Measurements from ENCODE around the gene CTDNEP1.

CTDNEP1 gene

DNA sequence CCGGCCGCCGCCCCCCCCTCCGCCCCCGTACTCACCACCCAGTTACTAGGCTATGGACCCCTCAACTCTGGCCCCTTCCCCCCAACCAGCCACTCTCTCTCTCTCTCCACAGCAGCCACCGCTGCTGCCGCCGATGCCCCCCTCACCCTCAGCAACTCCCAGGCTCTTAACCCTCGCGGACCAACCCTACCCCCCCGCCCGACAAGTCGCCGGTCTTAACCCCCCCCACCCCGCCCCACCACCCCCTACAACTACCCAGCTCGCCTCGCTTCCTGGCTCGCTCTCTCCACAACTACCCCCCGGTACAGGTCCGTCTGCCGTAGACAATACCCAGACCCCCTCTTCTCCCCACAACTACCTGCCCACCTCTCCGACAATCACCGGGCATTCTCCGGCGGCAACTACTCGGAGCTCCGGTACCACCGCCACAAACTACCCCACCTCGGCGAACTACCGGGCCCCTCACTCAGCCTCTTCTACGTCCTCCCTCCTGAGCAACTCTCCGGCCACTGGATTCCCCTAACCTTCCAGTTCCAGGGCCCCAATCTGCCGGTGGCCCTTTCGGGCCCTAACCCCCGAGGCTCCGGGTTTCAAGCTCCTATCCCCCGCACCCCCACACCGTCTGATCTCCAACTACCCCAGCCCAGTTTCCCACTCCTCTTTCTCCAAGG is 13.0 kb downstream of the CTDNEP1 start:
- TF ChIP-seq, protein P1, sequence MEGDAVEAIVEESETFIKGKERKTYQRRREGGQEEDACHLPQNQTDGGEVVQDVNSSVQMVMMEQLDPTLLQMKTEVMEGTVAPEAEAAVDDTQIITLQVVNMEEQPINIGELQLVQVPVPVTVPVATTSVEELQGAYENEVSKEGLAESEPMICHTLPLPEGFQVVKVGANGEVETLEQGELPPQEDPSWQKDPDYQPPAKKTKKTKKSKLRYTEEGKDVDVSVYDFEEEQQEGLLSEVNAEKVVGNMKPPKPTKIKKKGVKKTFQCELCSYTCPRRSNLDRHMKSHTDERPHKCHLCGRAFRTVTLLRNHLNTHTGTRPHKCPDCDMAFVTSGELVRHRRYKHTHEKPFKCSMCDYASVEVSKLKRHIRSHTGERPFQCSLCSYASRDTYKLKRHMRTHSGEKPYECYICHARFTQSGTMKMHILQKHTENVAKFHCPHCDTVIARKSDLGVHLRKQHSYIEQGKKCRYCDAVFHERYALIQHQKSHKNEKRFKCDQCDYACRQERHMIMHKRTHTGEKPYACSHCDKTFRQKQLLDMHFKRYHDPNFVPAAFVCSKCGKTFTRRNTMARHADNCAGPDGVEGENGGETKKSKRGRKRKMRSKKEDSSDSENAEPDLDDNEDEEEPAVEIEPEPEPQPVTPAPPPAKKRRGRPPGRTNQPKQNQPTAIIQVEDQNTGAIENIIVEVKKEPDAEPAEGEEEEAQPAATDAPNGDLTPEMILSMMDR (conservative IDR thresholded peaks at IDR 0.05; ENCODE audit: low read depth, low read length): no peak
- no peak for DNase-seq (ENCODE audit: low read depth)
- H3K4me3 ChIP-seq (ENCODE audit: low read length): peak overlapping the region; percentile 98

DNA sequence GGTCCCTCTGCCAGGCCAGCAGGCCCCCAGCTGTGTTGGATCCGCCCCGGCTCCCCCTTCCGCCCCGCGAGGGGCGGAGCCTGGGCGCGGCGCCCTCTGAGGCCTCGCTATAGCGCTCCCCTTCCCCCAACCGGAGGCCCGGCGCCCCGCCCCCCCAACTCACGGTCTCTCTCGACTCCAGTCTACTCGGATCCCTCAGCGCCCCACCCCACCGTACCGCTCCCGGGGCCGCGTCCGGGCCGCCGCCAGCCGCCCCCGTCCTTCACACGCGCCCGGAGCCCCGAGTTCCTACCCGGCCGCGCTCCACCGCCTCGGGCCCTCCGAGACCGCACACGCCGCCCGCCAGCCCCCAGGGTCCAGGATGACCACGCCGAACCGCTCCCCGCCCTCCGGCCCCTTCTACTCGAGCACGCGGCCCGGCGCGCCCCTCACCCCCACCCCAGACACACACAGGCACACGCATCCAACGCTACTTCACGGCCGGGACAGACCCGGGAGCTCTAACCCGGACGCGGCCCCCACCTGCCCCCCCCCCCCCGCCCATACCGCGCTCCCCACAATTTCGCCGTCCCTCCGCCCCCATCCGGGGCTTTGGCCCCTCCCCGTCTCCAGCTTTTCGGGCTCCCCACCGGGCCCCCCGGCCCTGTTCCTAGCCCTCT is 13.6 kb downstream of the CTDNEP1 start:
- TF ChIP-seq, protein P1 (conservative IDR thresholded peaks at IDR 0.05; ENCODE audit: low read depth, low read length): no peak
- DNase-seq (ENCODE audit: low read depth): no peak
- peak overlapping the region; percentile 98 for H3K4me3 ChIP-seq (ENCODE audit: low read length)

DNA sequence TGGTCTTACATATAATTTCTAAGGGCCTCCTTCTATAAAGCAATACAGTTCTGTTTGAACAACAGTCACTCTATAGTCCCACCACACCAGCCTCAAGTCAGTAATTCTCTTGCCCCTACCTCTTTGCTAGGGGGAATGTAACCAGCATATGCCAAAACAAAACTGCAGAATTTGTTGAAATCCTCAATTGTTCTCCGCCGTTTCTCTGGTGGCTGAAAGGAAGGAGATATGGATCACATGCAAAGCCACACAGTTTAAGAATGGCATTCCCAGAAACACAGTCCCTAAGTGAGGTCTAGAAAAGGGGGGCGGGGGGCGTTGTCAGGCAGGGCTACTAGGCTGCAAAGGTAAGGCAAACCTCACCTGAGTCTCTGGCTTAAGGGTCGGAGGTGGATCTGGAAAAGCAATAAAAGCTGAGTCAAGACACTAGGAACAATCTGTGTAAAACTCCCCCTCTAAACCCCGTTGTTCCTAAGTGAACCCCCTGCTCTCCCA is 14.2 kb downstream of the CTDNEP1 start:
- no peak for DNase-seq (ENCODE audit: low read depth)
- peak overlapping the region; percentile 98 for H3K4me3 ChIP-seq (ENCODE audit: low read length)
- TF ChIP-seq, protein P1 (conservative IDR thresholded peaks at IDR 0.05; ENCODE audit: low read depth, low read length): no peak

DNA sequence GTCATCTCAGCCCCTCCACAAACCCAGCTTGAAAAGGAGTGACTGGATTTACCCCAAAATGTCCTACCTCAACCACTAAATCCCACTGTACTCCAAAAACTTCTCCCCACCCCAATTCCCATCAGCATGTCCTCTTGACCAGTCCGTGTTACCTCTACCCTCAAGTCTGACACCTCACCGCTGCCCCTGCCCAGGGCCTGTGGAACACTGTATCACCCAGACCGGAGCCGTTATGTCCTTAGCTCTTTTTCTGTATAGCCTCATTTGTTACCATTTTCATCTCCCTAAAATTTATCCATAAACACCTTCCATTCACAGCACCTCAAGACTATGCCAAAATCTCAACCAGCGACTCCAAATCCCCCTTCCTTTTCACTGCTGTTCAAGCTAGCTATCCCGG is 14.7 kb downstream of the CTDNEP1 start:
- peak overlapping the region; percentile 98 for H3K4me3 ChIP-seq (ENCODE audit: low read length)
- no peak for DNase-seq (ENCODE audit: low read depth)
- TF ChIP-seq, protein P1 (conservative IDR thresholded peaks at IDR 0.05; ENCODE audit: low read depth, low read length): no peak

DNA sequence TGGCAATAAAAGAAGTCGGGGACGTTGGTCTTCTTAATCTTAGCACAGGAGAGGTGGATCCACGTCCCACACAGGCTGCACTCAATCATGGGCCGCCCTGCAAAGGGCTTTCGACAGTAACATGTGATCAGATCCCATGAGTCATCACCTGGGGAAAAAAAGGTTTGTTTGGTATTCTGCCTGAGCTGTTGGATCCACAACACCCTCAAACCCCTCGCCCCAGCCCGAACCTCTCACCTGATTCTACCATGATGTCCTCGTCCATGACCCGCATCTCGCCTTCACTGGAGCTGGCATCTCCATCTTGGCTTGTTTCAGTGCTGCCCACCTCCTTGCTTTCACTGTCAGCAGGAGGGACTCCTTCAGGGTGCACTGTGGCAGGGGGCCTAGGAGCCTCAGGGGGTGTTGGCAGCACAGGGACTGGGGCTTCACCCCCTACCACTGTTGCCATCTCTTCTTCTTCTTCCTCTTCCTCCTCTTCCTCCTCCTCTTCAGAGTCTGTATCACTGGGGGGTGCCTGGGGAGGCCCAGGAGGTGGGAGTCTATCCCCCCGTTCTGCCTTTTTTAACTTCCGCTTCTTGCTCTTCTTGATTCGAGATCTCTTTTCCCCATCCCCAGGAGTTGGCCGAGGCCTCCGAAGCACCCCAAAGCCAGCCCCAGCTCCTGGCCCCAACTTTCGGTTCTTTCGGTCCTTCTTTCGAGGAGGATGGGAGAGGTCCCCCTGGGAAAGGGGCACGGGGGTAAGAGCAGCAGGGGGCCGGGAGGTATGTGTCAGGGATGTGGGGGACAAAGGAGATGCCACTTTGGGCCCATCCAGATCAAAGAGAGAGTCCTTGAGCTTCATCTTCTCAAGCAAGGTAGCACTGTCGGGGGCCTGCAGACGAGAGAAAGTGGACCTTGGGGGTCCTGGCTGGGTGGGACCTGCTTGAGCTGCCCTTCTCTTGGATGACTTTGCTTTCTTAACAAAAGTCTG is 15.6 kb downstream of the CTDNEP1 start:
- TF ChIP-seq, protein P1 (conservative IDR thresholded peaks at IDR 0.05; ENCODE audit: low read depth, low read length): no peak
- DNase-seq (ENCODE audit: low read depth): no peak
- no peak overlapping the region for H3K4me3 ChIP-seq (ENCODE audit: low read length)

DNA sequence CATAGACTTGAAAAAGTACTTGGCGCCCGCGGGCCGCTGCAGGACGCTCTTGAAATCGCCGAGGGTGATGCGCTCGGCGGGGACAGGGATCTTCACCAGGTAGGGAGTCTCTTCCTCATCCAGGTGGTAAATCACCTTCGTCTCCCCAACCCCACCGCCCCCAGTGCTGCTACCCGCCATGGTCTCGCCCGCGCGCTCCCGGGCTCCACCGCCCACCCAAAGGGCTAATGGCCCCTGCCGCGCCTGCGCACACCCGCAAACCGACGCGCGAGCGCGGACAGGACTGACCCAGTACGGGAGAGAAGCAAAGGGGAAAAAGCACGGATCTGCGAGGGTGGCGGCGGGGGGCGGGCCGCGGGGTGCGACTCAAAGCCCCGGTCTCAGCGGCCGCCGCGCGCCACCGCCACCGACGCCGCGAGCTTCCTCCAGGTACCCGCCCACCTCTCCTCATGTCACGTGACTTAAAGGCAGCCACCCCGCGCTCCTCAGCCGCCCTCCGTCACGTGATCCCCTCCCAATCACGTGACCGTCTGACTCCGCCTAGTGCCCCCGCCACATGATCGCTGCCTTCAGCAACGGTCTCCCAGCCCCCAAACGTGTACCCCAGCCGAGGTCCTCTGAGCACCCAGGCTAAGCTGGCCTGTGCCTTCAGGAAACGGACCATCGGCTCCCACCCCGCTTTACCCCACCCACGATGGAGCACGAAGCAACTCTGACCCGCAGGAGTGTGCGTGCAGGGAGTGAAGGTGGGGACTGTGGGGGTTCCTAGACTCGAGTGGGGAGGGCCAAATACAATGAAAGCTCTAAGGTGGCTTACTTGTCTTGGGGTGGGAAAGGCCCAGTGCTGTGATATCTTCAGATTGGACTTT is 17.2 kb downstream of the CTDNEP1 start, which contains the start of gene DVL2:
DVL2 (minus strand) TSS at position 435 of the 869 bp plus-strand sequence; CDS start at position 180, 255 bp downstream.
- peak; percentile 83 for DNase-seq (ENCODE audit: low read depth)
- TF ChIP-seq, protein P1 (conservative IDR thresholded peaks at IDR 0.05; ENCODE audit: low read depth, low read length): no peak
- peak within 1 kb of the TSS; percentile 85 for H3K4me3 ChIP-seq (ENCODE audit: low read length)

Measured in retinal pigment epithelial cell (primary cell).